Gastroesophageal sphincter (tissue), 3 donors: ENCODE data around the gene RCSD1.

Source experiments
- POLR2A ChIP-seq, 2 donors: fragments of 450-650 bp; IDR thresholded peaks; one replicate each; pipeline ENCODE4 v1.6.1; 2017; ENCODE audit warnings: antibody characterized with exemption in 2 of 2, mild to moderate bottlenecking in 2 of 2, moderate library complexity in 1 of 2
- TF ChIP-seq, protein P1 (sequence below), 4 experiments: fragments of 200-600 bp in 2 of 4; fragments of 450-650 bp in 2 of 4; sonication (generic) in 1 of 4; IDR thresholded peaks; one replicate each; pipeline ENCODE4 v1.5.1; 2017 to 2019; ENCODE audit warnings: antibody characterized with exemption in 4 of 4, mild to moderate bottlenecking in 2 of 4, moderate library complexity in 2 of 4

GRCh38 chr1:167722870-167723251 lies 92.8 kb downstream of the RCSD1 start:
- no peak for TF ChIP-seq POLR2A (IDR thresholded peaks at IDR 0.05)
- TF ChIP-seq, protein P1, sequence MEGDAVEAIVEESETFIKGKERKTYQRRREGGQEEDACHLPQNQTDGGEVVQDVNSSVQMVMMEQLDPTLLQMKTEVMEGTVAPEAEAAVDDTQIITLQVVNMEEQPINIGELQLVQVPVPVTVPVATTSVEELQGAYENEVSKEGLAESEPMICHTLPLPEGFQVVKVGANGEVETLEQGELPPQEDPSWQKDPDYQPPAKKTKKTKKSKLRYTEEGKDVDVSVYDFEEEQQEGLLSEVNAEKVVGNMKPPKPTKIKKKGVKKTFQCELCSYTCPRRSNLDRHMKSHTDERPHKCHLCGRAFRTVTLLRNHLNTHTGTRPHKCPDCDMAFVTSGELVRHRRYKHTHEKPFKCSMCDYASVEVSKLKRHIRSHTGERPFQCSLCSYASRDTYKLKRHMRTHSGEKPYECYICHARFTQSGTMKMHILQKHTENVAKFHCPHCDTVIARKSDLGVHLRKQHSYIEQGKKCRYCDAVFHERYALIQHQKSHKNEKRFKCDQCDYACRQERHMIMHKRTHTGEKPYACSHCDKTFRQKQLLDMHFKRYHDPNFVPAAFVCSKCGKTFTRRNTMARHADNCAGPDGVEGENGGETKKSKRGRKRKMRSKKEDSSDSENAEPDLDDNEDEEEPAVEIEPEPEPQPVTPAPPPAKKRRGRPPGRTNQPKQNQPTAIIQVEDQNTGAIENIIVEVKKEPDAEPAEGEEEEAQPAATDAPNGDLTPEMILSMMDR (IDR thresholded peaks at IDR 0.05): no peak
